PC-3 (cell line): Measurements from ENCODE around the gene DLL3. TPM values are rescaled to one million over a fixed set of nuclear protein-coding genes. Genes with fewer than 3 reads are reported as not detected.

Experiments
- ATAC-seq: fragments of 200-7000 bp; cut with Tn5 transposase; 2 replicates; pipeline ENCODE4 v1.9.1; 2020; ENCODE audit warnings: mild to moderate bottlenecking, moderate library complexity
- BruUV-seq: library from RNA; stranded (reverse); fragments of 400-500 nt; replicated peaks from 2 replicates; lab custom pipeline; 2021; lab: Mats Ljungman, UMichigan
- CTCF ChIA-PET: fragments of 300-600 bp; sonication (Branson Sonifier 250); formaldehyde crosslinking; loops from one replicate; lab custom pipeline; 2022; ENCODE audit warnings: antibody characterized with exemption; lab: Charles Lee
- POLR2A ChIA-PET: fragments of 300-600 bp; sonication (Branson Sonifier 250); formaldehyde crosslinking; loops from one replicate; lab custom pipeline; 2022; ENCODE audit warnings: antibody characterized with exemption; ENCODE audit not compliant: unreplicated experiment; lab: Charles Lee
- DNase-seq: peaks from one replicate; pipeline ENCODE4 v3.0.0-alpha.2; 2015
- H2AFZ ChIP-seq: fragments of 300-600 bp; sonication (generic); 2 replicates; pipeline ENCODE4 v1.6.0; 2016; ENCODE audit warnings: antibody characterized with exemption, low read length
- H3F3A ChIP-seq: fragments of 300-600 bp; sonication (generic); one replicate; pipeline ENCODE4 v1.6.0; 2017; ENCODE audit warnings: antibody characterized with exemption, low read length, control low read depth, mild to moderate bottlenecking; ENCODE audit not compliant: unreplicated experiment
- H3K27ac ChIP-seq: fragments of 300-600 bp; sonication (generic); 2 replicates; pipeline ENCODE4 v1.5.1; 2016; ENCODE audit warnings: mild to moderate bottlenecking, low read length
- H3K27me3 ChIP-seq: fragments of 300-600 bp; sonication (generic); 2 replicates; pipeline ENCODE4 v1.6.1; 2016; ENCODE audit warnings: low read length, mixed read lengths
- H3K36me3 ChIP-seq: fragments of 300-600 bp; sonication (generic); 2 replicates; pipeline ENCODE4 v1.6.1; 2016; ENCODE audit warnings: low read depth, mixed run types, low read length, mixed read lengths
- H3K4me1 ChIP-seq: fragments of 300-600 bp; sonication (generic); 2 replicates; pipeline ENCODE4 v1.5.1; 2016; ENCODE audit warnings: low read length; ENCODE audit not compliant: insufficient read depth
- H3K4me2 ChIP-seq: fragments of 300-600 bp; sonication (generic); 2 replicates; pipeline ENCODE4 v1.6.0; 2016; ENCODE audit warnings: low read length
- H3K4me3 ChIP-seq: fragments of 300-600 bp; sonication (generic); 2 replicates; pipeline ENCODE4 v1.5.1; 2016; ENCODE audit warnings: mild to moderate bottlenecking, low read length, mixed read lengths
- H3K79me2 ChIP-seq: fragments of 300-600 bp; sonication (generic); 2 replicates; pipeline ENCODE4 v1.6.1; 2017; ENCODE audit warnings: low read length, mixed read lengths
- H3K9ac ChIP-seq: fragments of 300-600 bp; sonication (generic); 2 replicates; pipeline ENCODE4 v1.6.0; 2016; ENCODE audit warnings: mild to moderate bottlenecking, low read length
- H3K9me2 ChIP-seq: fragments of 300-600 bp; sonication (generic); replicated peaks from 2 replicates; pipeline ENCODE4 v1.6.1; 2016; ENCODE audit warnings: mixed run types, low read length, mixed read lengths
- H3K9me3 ChIP-seq: fragments of 300-600 bp; sonication (generic); 2 replicates; pipeline ENCODE4 v1.6.1; 2016; ENCODE audit warnings: low read length, mixed read lengths
- H4K20me1 ChIP-seq: fragments of 300-600 bp; sonication (generic); 2 replicates; pipeline ENCODE4 v1.6.1; 2016; ENCODE audit warnings: low read length, mixed read lengths
- EZH2 ChIP-seq: fragments of 300-600 bp; sonication (generic); IDR thresholded peaks from one replicate; pipeline ENCODE4 v1.6.1; 2017; ENCODE audit warnings: antibody characterized with exemption, mild to moderate bottlenecking, low read length; ENCODE audit not compliant: unreplicated experiment
- EZH2phosphoT487 ChIP-seq: fragments of 300-600 bp; sonication (generic); IDR thresholded peaks from 2 replicates; pipeline ENCODE4 v1.6.1; 2018; ENCODE audit warnings: mild to moderate bottlenecking, antibody characterized with exemption, low read length, borderline replicate concordance
- intact Hi-C: fragments of 100-400 bp; cut with micrococcal nuclease; formaldehyde crosslinking; loops from 2 replicates; pipeline ENCODE4 v1.9.0; 2023
- total RNA-seq: library from RNA; depleted of rRNA; stranded (reverse); fragments of >200 nt; gene quantifications from 2 replicates; pipeline ENCODE4 v1.2.3, GENCODE V29; 2014
- TF ChIP-seq, protein P1 (sequence below): fragments of 300-600 bp; sonication (generic); conservative IDR thresholded peaks from 2 replicates; pipeline ENCODE4 v1.5.1; 2017; ENCODE audit warnings: antibody characterized with exemption, low read depth, mild to moderate bottlenecking, low read length

DLL3 gene
- total RNA-seq, 1 experiment from 2014 or later = 7.2 TPM

- POLR2A ChIA-PET = no interaction called here
- intact Hi-C loops = no loop called here
- BruUV-seq = no TSS peak
- Histone ChIP-seq H3F3A (no peaks in the 10 kb centered on the region), H3K27me3 (no peaks in the 10 kb centered on the region), H3K4me2 (no peak overlapping the region), H3K4me1 (peaks cover 6% of the 10 kb centered on the region; the same call in 1 of the 2 replicates), H3K4me3 (no peak overlapping the region), H3K9ac (no peak overlapping the region), H3K9me3 (no peaks in the 10 kb centered on the region), H3K36me3 (no peaks in the 10 kb centered on the region), H4K20me1 (no peaks in the 10 kb centered on the region), H3K79me2 (peaks cover 2% of the 10 kb centered on the region), H3K9me2 (no peaks in the 10 kb centered on the region), H3K27ac (no peak overlapping the region), H2AFZ (no peak overlapping the region)
- CTCF ChIA-PET = no interaction called here
- ATAC-seq (no peak), DNase-seq (no peak)
- TF ChIP-seq EZH2phosphoT487 (no peak), EZH2 (no peak)
- TF ChIP-seq, protein P1, sequence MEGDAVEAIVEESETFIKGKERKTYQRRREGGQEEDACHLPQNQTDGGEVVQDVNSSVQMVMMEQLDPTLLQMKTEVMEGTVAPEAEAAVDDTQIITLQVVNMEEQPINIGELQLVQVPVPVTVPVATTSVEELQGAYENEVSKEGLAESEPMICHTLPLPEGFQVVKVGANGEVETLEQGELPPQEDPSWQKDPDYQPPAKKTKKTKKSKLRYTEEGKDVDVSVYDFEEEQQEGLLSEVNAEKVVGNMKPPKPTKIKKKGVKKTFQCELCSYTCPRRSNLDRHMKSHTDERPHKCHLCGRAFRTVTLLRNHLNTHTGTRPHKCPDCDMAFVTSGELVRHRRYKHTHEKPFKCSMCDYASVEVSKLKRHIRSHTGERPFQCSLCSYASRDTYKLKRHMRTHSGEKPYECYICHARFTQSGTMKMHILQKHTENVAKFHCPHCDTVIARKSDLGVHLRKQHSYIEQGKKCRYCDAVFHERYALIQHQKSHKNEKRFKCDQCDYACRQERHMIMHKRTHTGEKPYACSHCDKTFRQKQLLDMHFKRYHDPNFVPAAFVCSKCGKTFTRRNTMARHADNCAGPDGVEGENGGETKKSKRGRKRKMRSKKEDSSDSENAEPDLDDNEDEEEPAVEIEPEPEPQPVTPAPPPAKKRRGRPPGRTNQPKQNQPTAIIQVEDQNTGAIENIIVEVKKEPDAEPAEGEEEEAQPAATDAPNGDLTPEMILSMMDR = no peak
Observed at GRCh38 chr19:39544226-39544903, 45.6 kb downstream of the DLL3 start.

GRCh38 chr19:39544911-39545310, 46.2 kb downstream of the DLL3 start:
- intact Hi-C loops = no loop called here
- Histone ChIP-seq H3K27me3 (no peaks in the 10 kb centered on the region), H3F3A (no peaks in the 10 kb centered on the region), H3K9me2 (no peaks in the 10 kb centered on the region), H3K9ac (no peak overlapping the region), H3K4me3 (no peak overlapping the region), H3K36me3 (no peaks in the 10 kb centered on the region), H3K9me3 (no peaks in the 10 kb centered on the region), H3K27ac (no peak overlapping the region), H4K20me1 (no peaks in the 10 kb centered on the region), H3K79me2 (no peaks in the 10 kb centered on the region), H2AFZ (no peak overlapping the region), H3K4me2 (no peak overlapping the region), H3K4me1 (peaks cover 6% of the 10 kb centered on the region; the same call in 1 of the 2 replicates)
- no TSS peak for BruUV-seq
- DNase-seq (no peak), ATAC-seq (no peak)
- ChIA-PET POLR2A (no interaction called here), CTCF (no interaction called here)
- TF ChIP-seq, protein P1 = no peak
- no peak for TF ChIP-seq EZH2
- TF ChIP-seq EZH2phosphoT487 = no peak

DNA sequence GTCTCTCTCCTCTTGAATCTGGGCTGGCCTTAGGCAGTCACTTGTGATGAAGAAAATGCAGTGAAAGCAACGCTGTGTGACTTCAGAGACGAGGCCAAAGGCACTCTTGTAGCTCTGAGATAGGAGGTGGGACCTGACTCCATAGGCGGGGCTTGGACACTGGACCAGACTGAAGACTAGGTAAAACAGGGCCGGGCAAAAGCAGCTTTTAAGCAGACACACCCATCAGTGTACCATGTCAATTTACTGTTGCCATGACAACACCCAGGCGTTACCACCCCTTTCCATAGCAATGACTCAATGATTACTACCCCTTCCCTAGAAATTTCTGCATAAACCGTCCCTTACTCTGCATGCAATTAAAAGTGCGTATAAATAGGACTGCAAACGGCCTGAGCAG, 47.9 kb downstream of the DLL3 start:
- TF ChIP-seq EZH2 (no peak), EZH2phosphoT487 (no peak)
- TF ChIP-seq, protein P1 = no peak
- no peak overlapping the region for H3K4me3 ChIP-seq
- no peak overlapping the region for H3K4me2 ChIP-seq
- CTCF ChIA-PET = no interaction called here
- no peak overlapping the region for H3K9ac ChIP-seq
- H3K27me3 ChIP-seq = no peaks in the 10 kb centered on the region
- H3K27ac ChIP-seq = no peak overlapping the region
- ATAC-seq (no peak), DNase-seq (peak; percentile 14)
- H2AFZ ChIP-seq = no peak overlapping the region
- no peaks in the 10 kb centered on the region for H4K20me1 ChIP-seq
- BruUV-seq = no TSS peak
- no peaks in the 10 kb centered on the region for H3K36me3 ChIP-seq
- H3K9me2 ChIP-seq = no peaks in the 10 kb centered on the region
- no peaks in the 10 kb centered on the region for H3K4me1 ChIP-seq
- intact Hi-C loops = no loop called here
- no peaks in the 10 kb centered on the region for H3K79me2 ChIP-seq
- H3K9me3 ChIP-seq = no peaks in the 10 kb centered on the region
- no peaks in the 10 kb centered on the region for H3F3A ChIP-seq
- POLR2A ChIA-PET = no interaction called here
